Type B pancreatic cell (in vitro differentiated cells): ENCODE data around the gene PTPRH. TPM values are rescaled to one million over a fixed set of nuclear protein-coding genes. Genes with fewer than 3 reads are reported as not detected.

Source experiments
- DNase-seq: peaks from one replicate; pipeline ENCODE4 v3.0.0; 2021; ENCODE audit warnings: mixed read lengths; ENCODE audit not compliant: unreplicated experiment; ENCODE audit errors: extremely low spot score
- H3K27ac Mint-ChIP-seq: 2 replicates; pipeline ENCODE4 v1.8.0; 2021; ENCODE audit warnings: mild to moderate bottlenecking, mixed read lengths
- H3K27me3 Mint-ChIP-seq: 2 replicates; pipeline ENCODE4 v1.8.0; 2021; ENCODE audit warnings: mixed read lengths
- H3K36me3 Mint-ChIP-seq: 2 replicates; pipeline ENCODE4 v1.8.0; 2021; ENCODE audit warnings: mixed read lengths
- H3K4me1 Mint-ChIP-seq: one replicate; pipeline ENCODE4 v1.8.0; 2021; ENCODE audit warnings: mixed read lengths; ENCODE audit not compliant: unreplicated experiment
- H3K4me3 Mint-ChIP-seq: 2 replicates; pipeline ENCODE4 v1.8.0; 2021; ENCODE audit warnings: mild to moderate bottlenecking, mixed read lengths
- H3K9me3 Mint-ChIP-seq: 2 replicates; pipeline ENCODE4 v1.8.0; 2021; ENCODE audit warnings: mixed read lengths
- total RNA-seq: library from RNA; stranded (reverse); gene quantifications from 2 replicates; pipeline ENCODE4 v1.2.1, GENCODE V29; 2021; ENCODE audit warnings: low replicate concordance
- TF ChIP-seq, protein P1 (sequence below): fragments of 200-600 bp; sonication (generic); conservative IDR thresholded peaks from 2 replicates; pipeline ENCODE4 v1.5.0; 2021; ENCODE audit warnings: antibody characterized with exemption, mild to moderate bottlenecking

The PTPRH gene
- total RNA-seq, 1 donor from 2014 or later = 4.3 TPM

DNA sequence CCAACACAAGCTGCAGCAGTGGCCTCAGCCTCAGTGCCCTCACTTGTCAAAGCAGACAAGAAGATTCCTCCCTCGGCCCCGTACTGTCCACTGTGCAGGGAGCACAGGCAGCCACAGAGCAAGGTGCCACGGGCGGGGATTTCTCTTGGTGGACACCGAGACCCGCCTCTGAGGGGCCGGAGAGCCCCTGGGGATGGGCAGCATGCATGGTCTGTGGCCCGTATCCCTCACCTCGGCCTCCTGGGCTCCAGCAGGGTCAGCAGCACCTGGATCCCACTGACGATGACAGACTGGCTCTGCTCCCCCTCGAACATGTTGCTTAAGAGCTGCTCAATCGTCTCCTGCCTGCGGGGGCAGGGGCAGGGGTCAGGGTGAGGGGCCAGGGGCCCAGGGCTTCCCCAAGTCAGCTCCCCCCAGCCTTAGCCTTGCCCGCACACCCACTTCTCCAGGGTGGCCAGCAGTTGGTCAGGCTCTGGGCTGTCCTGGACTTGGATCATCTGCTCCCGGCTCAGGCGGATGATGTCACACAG is 32.7 kb upstream of the PTPRH start:
- TF ChIP-seq, protein P1, sequence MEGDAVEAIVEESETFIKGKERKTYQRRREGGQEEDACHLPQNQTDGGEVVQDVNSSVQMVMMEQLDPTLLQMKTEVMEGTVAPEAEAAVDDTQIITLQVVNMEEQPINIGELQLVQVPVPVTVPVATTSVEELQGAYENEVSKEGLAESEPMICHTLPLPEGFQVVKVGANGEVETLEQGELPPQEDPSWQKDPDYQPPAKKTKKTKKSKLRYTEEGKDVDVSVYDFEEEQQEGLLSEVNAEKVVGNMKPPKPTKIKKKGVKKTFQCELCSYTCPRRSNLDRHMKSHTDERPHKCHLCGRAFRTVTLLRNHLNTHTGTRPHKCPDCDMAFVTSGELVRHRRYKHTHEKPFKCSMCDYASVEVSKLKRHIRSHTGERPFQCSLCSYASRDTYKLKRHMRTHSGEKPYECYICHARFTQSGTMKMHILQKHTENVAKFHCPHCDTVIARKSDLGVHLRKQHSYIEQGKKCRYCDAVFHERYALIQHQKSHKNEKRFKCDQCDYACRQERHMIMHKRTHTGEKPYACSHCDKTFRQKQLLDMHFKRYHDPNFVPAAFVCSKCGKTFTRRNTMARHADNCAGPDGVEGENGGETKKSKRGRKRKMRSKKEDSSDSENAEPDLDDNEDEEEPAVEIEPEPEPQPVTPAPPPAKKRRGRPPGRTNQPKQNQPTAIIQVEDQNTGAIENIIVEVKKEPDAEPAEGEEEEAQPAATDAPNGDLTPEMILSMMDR = no peak
- DNase-seq = no peak
- Mint-ChIP-seq H3K4me1 (no peaks in the 10 kb centered on the region), H3K4me3 (no peak overlapping the region), H3K27ac (no peak overlapping the region), H3K27me3 (no peaks in the 10 kb centered on the region), H3K36me3 (peaks cover 9% of the 10 kb centered on the region), H3K9me3 (no peaks in the 10 kb centered on the region)

GRCh38 chr19:55241143-55241934 is 32.0 kb upstream of the PTPRH start:
- no peaks in the 10 kb centered on the region for H3K9me3 Mint-ChIP-seq
- no peaks in the 10 kb centered on the region for H3K27me3 Mint-ChIP-seq
- H3K4me3 Mint-ChIP-seq = no peak overlapping the region
- no peak for DNase-seq
- no peaks in the 10 kb centered on the region for H3K4me1 Mint-ChIP-seq
- peaks cover 13% of the 10 kb centered on the region for H3K36me3 Mint-ChIP-seq
- TF ChIP-seq, protein P1 = no peak
- H3K27ac Mint-ChIP-seq = no peak overlapping the region

DNA sequence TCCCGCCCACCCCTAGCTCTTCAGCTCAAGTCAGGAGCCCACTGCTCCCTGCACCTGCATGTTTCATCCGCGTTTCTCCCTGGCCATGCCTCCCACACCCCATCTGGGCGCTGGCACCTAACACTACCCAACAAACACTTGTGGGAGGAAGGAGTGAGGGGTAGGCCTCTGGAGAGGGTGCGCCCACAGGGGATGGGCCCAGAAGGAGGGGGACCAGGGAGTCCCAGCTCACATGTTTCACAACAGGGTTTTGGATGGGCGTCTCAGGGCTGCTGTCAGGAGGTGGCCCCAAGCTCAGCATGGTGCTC is 31.4 kb upstream of the PTPRH start:
- H3K36me3 Mint-ChIP-seq = peaks cover 16% of the 10 kb centered on the region
- H3K4me3 Mint-ChIP-seq = no peak overlapping the region
- no peaks in the 10 kb centered on the region for H3K27me3 Mint-ChIP-seq

DNA sequence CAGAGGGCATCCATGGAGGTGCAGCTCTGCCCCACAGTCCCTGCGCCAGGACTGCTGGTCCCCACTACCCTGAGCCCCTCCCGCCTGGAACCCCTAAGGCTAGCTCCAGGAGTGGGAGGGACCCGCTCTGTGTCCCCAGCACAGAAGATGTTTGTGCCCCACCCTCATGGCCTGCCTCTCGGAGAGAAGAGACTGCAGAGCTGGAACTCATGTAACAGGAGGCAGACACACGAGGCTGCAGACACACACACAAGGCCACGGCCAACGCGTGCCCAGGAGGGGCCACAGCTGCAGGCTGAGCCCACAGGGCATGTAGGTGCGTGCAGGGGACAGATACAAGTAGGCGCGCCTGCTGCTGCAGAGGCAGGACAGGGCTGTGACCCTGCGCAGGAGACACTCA is 29.7 kb upstream of the PTPRH start:
- no peak for DNase-seq

More for the DNA sequence above, 31.4 kb upstream of the PTPRH start:
- TF ChIP-seq, protein P1 = no peak
- Mint-ChIP-seq H3K4me1 (no peaks in the 10 kb centered on the region), H3K27ac (no peak overlapping the region), H3K9me3 (no peaks in the 10 kb centered on the region)
- DNase-seq = no peak

GRCh38 chr19:55238030-55238429 is 28.7 kb upstream of the PTPRH start:
- Mint-ChIP-seq H3K4me3 (no peak overlapping the region), H3K36me3 (peaks cover 28% of the 10 kb centered on the region), H3K27ac (no peak overlapping the region), H3K4me1 (no peaks in the 10 kb centered on the region), H3K27me3 (no peaks in the 10 kb centered on the region), H3K9me3 (no peaks in the 10 kb centered on the region)
- no peak for DNase-seq
- TF ChIP-seq, protein P1 = no peak

More for the DNA sequence above, 29.7 kb upstream of the PTPRH start:
- no peaks in the 10 kb centered on the region for H3K9me3 Mint-ChIP-seq
- no peaks in the 10 kb centered on the region for H3K27me3 Mint-ChIP-seq
- no peak overlapping the region for H3K27ac Mint-ChIP-seq
- no peaks in the 10 kb centered on the region for H3K4me1 Mint-ChIP-seq
- no peak overlapping the region for H3K4me3 Mint-ChIP-seq
- TF ChIP-seq, protein P1 = no peak
- H3K36me3 Mint-ChIP-seq = peaks cover 26% of the 10 kb centered on the region
